ENCODE results near the gene CAP2.

The CAP2 gene

GRCh38 chr6:17442196-17442595 is 48.8 kb downstream of the CAP2 start:
- DNase-seq = no peak

GRCh38 chr6:17446713-17447112 is 53.3 kb downstream of the CAP2 start:
- no peak for DNase-seq

- no peak for DNase-seq
Observed at GRCh38 chr6:17448165-17448564, 54.8 kb downstream of the CAP2 start.

GRCh38 chr6:17450397-17450796 is 57.0 kb downstream of the CAP2 start:
- no peak for DNase-seq

GRCh38 chr6:17450832-17451231 is 57.4 kb downstream of the CAP2 start:
- DNase-seq = no peak

GRCh38 chr6:17452096-17452495 is 58.7 kb downstream of the CAP2 start:
- no peak for DNase-seq

GRCh38 chr6:17454316-17455005 is 61.1 kb downstream of the CAP2 start:
- DNase-seq = no peak

- DNase-seq = no peak
Observed at GRCh38 chr6:17455919-17456318, 62.5 kb downstream of the CAP2 start.

GRCh38 chr6:17456711-17457110 is 63.3 kb downstream of the CAP2 start:
- DNase-seq = no peak

- no peak for DNase-seq
Observed at GRCh38 chr6:17457405-17457804, 64.0 kb downstream of the CAP2 start.

GRCh38 chr6:17457956-17458355 is 64.6 kb downstream of the CAP2 start:
- DNase-seq = no peak

GRCh38 chr6:17458966-17459365 is 65.6 kb downstream of the CAP2 start:
- no peak for DNase-seq

GRCh38 chr6:17460862-17461261 is 67.5 kb downstream of the CAP2 start:
- no peak for DNase-seq

- DNase-seq = no peak
Observed at GRCh38 chr6:17466147-17466546, 72.8 kb downstream of the CAP2 start.

GRCh38 chr6:17466707-17467106 is 73.3 kb downstream of the CAP2 start:
- DNase-seq = no peak

- no peak for DNase-seq
Observed at GRCh38 chr6:17469006-17469832, 75.8 kb downstream of the CAP2 start.

GRCh38 chr6:17470202-17470937 is 77.0 kb downstream of the CAP2 start:
- no peak for DNase-seq

- DNase-seq = no peak
Observed at GRCh38 chr6:17470938-17471327, 77.5 kb downstream of the CAP2 start.

- no peak for DNase-seq
Observed at GRCh38 chr6:17472653-17473183, 79.3 kb downstream of the CAP2 start.

GRCh38 chr6:17473554-17473953 is 80.2 kb downstream of the CAP2 start:
- DNase-seq = no peak

GRCh38 chr6:17474289-17474688 is 80.9 kb downstream of the CAP2 start:
- no peak for DNase-seq

GRCh38 chr6:17475606-17476244 is 82.3 kb downstream of the CAP2 start:
- no peak for DNase-seq

GRCh38 chr6:17476511-17476910 is 83.1 kb downstream of the CAP2 start:
- no peak for DNase-seq
